HG03095 (cell line): ENCODE results near the gene STYXL1.
"Not testable (repeated sequence)": the region's sequence is repeated elsewhere in the genome, so short reads cannot be mapped to it uniquely, and the experiment has no call there.

ENCODE experiments used
- ATAC-seq: cut with Tn5 transposase; IDR thresholded peaks from one replicate; pipeline ENCODE4 v1.9.1; 2021; ENCODE audit warnings: moderate library complexity; ENCODE audit not compliant: unreplicated experiment

Gene STYXL1

DNA sequence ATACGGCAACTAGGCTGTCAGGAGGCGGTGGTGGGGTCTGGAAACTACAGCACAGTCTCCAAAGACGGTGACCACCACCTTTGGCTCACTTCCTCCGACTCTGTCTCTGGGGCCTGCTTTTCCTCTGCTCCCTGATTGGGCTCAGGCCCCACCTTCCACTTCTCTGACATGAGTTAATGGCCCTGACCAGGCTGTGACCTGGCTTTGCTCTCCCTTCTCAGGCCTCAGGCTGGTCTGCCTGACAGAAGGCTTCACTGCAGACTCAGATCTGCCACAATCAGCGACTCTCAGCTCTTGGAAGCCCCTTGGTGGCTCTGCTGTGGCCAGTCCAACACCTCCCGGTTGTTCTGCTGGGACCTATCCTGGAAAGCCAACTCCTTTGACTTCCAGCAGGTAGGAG, 7.7 kb downstream of the STYXL1 start:
- no peak for ATAC-seq

DNA sequence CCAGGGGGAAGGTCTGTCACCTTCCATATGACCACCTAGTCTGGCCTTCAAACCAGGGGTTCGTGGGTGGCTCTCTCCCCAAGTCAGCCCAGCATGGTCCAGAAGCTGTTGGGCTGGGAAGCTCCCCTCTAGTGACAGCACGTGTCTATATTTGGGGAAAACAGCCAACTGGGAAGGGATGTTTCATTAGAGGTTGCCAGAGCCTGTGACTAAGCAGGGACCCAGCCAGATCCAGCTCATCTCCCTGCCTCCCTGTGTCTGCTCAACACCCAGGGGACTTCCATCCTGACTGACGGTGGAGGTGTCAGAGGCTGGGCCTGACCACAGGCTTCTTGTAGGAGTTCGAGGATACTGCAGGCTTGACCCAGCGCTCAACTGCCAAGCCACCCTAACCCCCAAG, 10.5 kb downstream of the STYXL1 start:
- ATAC-seq: no peak

DNA sequence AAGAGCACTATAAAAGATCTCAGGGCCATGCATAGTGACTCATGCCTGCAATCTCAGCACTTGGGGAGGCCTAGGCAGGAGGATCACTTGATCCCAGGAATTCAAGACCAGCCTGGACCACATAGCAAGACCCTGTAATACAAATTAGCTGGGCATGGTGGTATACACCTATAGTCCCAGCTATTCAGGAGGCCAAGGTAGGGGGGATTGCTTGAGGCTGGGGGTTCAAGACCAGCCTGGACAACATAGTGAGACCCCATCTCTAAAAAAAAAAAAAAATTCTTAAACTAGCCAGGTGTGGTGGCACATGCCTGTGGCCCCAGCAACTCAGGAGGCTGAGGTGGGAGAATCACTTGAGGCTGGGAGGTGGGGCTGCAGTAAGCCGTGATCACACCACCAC, 15.8 kb downstream of the STYXL1 start:
- no peak for ATAC-seq

DNA sequence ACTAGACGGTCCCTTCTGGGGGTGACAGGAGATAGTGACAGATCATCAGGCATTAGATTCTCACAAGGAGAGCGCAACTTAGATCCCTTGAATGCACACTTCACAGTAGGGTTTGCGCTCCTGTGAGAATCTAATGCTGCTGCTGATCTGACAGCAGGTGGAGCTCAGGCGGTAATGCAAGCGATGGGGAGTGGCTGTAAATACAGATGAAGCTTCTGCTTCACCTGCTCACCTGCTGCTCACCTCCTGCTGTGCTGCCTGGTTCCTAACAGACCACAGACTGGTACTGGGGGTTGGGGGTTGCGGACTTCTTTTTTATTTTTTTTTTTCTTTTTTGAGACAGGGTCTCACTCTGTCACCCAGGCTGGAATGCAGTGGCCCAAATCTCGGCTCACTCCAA, 18.1 kb downstream of the STYXL1 start:
- ATAC-seq: not testable (repeated sequence)

DNA sequence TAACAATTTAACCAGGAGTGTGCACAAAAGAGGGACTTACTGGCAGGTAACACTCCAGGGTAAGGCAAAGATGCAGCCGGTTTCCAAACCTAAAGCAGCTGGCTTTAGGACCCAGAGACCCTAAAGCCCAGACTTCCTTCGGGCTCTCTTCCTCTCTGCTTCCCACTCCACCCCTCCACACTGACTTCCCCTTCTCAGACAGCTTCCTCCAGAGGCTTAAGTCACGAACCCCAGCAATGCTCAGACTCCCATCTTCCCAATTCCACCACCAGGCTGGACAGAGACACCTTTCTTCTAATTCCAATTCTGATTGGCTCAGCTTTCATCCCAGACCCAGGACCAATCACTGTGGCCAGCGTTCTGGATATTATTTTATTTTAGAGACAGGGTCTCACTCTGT, 24.8 kb downstream of the STYXL1 start:
- no peak for ATAC-seq

DNA sequence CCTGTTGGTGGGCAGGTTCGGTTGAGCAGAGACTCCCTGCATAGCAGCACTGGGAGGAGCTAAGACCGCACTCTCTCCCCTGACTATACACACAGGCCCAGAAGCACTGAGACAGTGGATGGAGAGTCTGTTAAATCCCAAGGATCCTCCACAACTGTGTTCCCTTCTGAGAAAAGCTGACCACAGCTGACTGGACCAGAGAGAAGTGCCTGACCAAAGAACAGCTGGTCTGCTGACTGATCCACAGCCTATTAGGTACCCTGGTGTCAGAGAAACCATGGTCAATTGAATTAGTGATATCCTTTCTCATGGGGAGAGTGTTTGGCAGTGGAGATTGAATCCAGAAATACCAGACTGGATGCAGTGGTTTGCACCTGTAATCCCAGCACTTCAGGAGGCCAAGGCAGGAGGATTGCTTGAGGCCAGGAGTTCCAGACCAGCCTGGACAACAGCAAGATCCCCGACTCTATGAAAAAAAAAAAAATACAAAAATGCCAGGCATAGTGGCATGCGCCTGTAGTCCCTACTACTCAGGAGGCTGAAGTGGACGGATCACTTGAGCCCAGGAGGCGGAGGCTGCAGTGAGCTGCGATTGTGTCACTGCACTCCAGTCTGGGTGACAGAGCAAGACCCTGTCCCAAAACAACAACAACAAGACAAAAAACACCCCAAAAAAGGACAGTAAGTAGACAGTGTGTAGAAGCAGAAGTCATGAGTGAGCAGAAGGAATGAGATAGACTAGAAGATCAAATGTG, 25.6 kb downstream of the STYXL1 start:
- no peak for ATAC-seq

DNA sequence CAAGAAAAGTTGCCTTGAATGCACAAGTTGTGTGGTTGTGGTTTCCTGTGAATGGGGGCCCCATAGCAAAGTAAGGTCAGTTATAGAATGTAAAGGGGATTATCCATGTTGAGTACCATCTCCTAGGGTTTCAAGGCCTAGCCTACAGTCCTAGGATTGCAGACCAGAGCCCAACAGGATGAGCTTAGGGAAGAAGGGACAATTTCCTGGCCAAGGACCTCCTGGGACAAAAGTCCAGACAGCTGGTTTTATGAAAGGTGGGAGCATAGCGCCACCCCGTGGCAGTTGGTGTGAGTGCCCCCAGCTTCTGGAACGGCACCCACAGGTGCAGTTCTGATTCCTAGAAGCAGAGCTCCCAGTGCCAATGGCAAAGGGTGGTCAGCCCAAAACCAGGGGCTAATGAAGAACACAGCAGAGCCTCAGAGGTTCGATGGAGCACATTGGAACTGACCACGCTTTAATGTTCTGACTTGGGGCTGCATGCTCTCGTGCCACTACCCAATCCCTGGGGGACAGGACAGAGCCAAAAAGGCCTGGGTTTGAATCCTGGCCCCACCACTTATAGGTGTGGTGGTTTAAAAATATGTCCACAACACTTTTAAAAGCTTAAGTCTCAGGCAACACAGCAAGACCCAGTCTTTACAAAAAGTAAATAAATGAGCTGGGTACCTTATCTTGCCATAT, 27.6 kb downstream of the STYXL1 start:
- ATAC-seq: no peak

DNA sequence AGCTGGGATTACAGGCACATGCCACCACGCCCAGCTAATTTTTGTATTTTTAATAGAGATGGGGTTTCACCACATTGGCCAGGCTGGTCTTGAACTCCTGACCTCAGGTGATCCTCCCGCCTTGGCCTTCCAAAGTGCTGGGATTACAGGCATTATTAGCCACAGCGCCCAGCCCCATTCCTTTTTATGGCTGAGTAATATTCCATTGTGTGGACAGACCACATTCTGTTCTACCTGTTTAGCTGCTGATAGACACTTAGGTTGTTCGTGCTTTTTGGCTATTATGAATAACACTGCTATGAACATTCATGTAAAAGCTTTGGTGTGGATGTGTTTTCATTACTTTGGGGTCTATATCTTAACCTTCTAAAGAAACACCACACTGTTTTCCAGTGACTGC, 29.3 kb downstream of the STYXL1 start:
- not testable (repeated sequence) for ATAC-seq

DNA sequence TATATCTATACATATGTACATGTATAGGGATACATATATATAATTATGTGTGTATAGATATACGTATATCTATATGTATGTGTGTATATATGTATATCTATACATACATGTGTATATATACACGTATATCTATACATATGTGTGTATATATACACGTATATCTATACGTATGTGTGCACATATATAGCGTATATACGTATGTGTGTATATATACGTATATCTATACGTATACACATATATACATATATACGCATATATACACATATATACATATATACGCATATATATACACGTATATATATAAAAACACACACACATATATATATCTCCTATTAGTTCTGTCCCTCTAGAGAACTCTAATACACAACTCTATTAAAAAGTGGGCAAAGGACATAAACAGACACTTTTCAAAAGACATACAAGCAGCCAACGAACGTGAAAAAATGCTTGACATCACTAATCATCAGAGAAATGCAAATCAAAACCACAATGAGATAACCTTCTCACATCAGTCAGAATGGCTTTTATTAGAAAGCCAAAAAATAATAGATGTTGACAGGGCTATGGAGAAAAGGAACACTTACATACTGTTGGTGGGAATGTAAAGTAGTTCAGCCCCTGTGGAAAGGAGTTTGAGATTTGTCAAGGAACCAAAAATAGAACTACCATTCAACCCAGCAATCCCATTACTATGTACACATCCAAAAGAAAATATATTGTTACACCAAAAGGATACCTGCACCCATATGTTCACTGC, 31.4 kb downstream of the STYXL1 start:
- ATAC-seq: no peak

DNA sequence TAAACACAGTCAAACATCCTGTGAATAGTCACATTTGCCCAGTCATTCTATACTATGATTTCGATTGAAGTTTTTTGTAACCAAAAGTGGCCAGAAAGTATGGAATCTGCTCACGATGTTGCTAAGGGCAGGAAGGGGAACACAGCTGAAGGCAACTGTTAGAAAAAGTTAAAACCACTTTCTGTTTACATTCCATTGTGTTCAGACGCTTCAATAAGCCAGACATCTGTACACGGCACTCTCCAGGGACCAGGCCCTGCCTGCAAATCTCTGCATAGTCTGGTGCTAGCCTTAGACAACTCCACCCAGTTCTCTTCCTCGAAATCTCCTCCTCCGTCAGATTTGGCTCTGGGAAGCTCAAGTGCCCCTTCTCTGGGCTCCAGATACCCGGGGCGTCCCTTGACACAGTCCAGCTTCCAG, 36.3 kb downstream of the STYXL1 start:
- no peak for ATAC-seq

DNA sequence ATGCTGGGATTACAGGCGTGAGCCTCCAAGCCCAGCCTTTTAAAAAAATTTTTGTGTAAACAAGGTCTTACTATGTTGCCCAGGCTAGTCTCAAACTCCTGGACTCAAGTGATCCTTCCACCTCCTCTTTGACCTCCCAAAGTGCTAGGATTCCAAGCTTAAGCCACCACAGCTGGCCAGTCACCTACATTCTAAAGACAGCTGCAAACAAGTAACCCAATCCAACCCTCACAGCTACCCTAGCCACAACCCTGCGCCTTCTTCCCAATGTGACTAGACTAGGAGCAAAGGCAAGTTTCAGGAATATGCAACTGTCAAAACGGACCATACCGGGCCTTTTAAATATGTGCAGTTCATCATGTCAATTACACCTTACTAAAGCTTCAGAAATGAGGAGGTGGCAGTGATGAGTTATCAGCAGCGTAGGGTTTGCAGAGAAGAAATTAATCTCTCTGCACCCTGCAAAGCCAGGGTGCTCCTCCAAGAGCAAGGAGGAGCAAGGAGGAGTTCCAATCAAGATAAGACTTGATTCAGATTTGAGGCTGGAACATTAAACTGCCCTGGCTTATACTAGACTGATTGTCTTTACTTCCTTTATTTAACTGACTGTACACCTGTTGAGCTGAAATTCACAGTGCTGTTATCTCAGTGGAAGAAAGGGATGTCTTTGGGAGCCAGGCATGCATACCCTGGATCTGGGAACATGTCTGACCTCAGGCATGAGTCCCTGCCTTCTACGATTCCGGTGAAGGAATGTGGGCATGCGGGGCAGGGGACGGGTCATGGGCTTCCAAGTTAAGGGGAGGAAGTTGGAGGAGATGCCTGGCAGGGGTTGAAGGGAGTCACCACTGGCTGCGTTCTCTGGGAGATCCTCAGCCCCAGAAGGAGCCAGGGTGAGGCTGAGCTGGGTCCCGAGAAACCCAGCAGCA, 37.9 kb downstream of the STYXL1 start:
- no peak for ATAC-seq

DNA sequence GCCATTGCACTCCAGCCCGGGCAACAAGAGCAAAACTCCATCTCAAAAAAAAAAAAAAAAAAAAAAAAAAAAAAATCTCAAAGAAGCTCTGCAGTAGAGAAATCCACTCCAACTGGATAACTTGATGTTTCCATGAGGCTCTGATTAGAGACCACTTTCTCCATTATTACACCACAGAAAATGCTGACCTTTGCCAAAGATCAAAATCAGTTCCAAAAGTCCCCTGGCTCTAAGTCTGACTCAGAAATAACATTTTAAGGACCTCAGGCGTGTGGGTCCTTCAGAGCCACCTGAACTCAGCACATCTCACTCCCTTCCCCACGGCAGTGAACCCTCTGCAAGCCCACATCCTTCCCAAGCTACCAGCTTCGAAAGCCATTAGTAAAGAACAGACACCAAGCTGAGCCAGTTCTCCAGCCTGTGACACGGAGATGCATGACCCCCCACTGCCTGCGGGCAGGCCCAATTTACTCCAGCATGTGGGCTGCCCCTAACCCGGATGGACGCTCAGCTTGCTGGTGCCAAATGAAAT, 39.6 kb downstream of the STYXL1 start:
- no peak for ATAC-seq

DNA sequence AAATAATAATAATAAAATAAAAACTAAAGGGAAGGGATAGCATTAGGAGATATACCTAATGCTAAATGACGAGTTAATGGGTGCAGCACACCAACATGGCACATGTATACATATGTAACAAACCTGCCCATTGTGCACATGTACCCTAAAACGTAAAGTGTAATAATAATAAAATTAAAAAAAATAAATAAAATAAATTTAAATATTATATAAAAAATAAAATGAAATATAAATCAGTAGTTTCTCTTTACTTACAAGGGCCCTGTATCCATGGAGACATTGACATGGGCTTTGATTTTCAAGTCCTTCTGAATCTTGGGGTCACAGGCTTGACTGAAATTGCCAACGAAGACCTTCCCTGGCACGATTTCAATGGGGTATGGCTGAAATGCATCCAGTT, 42.8 kb downstream of the STYXL1 start:
- ATAC-seq: not testable (repeated sequence)

DNA sequence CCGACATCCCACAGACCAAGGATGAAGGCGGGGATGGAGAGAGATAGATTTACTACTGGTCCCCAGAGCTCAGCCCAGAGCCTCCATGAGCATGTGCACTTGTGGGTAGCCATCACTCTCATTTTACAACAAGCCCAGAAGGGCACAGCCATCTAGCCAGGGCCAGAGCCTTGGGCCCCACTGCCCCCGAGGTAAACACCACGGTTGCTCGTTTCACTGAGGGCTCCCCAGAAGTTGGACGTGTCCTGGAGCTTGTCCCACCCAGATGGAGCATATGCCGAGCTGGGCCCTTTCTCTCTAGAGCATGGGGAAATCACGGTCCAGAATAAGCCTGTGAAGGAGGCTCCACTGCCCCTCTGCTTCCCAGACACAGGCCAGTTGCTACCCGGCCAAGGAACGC, 44.4 kb downstream of the STYXL1 start:
- ATAC-seq: no peak

DNA sequence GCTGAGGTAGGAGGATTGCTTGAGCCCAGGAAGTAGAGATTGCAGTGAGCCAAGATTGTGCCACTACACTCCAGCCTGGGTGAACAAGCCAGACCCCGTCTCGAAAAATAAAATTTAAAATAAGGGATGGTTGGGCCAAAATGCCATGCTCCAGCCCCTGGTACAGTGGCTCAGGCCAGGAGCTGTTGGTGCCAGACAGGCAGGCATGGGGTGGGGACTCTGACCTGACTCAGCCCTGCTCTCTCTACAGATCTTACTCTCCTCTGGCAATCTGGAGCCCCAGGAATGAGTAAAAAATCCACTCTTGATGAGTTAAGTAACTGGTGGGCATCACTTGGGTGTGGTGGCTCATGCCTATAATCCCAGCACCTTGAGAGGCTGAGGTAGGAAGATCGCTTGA, 45.0 kb downstream of the STYXL1 start:
- no peak for ATAC-seq

DNA sequence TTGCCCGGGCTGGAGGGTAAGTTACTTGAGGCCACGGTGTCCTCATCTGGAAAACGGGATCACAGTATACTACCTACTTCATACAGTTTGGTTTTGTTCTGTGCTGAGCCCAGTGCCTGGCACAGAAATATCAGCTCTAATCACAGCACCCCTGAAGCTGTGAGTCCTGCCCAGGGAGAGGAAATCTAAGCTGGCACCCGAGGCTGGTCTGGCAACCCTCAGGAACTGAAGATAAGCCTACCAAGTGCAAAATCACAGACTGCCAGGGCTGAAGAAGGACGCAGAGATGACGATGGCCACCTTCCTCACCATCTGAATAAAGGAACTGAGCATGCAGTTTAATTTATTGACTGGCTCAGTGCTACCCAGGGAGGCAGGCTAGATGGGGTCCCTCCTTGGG, 45.7 kb downstream of the STYXL1 start:
- no peak for ATAC-seq

DNA sequence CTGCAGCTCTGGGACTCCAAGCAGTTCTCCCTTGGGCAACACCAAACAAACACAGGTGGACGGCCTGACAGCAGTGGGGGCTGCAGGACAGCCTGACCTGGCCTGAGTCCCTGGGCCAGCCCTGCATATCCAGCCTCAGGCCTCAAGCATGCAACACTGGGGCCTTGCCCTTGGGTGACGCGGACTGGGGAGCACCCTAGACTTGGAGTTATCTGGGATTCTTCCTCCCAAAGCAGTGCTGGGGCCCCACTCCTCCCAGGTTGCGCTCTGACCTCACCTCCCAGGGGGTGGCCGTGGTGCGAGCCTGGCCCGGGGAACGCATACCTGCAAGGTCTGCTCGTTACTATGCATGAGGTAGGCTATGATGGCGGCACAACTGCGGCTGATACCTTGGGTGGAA, 47.2 kb downstream of the STYXL1 start:
- no peak for ATAC-seq

DNA sequence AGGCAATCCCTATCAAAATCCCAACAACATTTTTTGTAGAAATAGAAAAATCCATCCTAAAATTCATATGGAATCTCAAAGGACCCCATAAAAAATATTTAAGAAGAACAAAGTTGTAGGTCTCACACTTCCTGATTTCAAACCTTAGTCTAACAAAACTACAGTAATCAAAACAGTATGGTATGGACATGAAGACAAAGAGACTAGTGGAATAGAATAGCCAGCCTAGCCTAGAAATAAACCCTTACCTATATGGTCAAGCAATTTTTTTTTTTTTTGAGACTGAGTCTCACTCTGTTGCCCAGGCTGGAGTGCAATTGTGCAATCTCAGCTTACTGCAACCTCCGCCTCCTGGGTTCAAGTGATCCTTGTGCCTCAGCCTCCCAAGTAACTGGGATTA, 49.8 kb downstream of the STYXL1 start:
- ATAC-seq: no peak

DNA sequence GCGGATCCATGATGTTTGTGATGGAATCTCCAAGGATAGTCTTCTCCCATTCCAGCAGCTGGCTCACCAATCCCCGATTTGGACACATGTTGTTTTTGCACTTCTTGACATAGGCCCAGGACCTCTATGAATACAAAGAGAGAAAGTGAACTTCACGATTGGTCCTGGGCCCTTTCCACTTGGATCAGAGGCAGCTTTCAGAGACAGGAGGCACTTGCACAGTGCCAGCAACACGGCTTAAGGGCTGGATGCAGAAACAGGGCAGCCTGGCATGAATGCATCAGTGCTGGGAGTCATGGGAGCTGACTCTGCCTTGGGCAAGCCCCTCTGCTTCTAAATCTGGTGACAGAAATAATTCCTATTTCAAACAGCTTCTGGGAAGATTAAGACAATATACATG, 51.3 kb downstream of the STYXL1 start:
- ATAC-seq: no peak

DNA sequence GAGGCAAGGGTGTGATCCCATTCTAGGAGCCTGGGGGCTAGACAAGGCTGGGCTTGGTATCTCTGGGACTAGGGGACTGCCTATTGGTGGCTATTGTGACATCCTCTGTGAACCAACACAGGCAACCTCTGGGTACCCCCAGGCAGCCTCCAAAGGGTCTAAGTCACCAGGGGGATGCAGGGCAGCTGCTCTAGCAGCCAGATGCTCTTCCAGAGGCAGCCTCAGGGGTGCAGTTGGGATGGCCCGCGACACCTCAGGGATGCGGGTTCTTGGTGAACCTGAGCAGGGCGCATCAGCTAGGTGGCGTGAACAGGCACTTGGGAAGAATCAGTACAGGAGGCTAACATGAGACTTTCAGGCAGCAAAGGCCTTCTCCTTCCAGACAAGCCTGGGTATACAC, 51.8 kb downstream of the STYXL1 start:
- ATAC-seq: no peak

DNA sequence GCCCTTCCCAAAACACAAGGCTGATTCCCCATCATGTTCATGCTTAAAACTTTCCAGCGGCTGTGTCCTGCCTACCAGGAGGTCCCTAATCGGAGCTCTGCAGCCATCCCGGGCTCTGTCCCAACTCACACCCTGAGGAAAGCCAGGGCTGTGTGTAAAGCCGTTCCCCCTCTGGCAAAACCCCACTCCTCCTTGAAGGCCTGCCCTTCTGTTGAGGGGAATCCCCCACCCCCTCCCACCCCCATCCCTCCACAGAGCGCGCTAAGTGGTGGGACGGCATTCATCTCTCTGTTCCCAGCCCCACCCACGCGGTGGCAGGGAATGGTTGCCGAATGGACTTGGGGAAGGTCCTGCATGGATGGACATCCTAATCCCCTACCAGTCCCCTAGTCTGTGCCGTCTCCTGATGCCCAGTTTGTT, 52.7 kb downstream of the STYXL1 start:
- ATAC-seq: no peak
